Measurements from ENCODE around the gene UGP2. TPM values are rescaled to one million over a fixed set of nuclear protein-coding genes. Genes with fewer than 3 reads are reported as not detected.

UGP2 gene
- total RNA-seq, 4 donors from 2014 or later, result 60.1 to 84.9 (median 65.2) TPM

DNA sequence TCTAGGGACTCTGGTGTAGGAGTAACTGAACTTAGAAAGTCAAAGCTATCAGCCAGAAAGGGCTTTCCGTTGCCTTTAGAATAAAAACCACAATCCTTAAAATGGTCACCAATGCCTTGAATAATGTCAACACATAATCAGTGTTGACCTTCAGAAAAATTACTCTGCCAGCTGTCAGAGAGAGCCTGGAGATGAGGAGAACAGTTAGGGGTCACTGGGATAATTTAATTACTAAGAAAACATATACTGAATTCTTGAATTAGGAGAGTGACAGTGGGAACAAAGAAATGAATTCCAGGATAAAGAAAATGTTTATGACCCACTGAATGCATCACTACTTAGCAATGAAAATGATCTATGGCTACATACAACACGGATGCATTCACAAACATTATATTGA lies 23.4 kb upstream of the UGP2 start:
- H3K4me3 ChIP-seq, result no peak overlapping the region
- no peak for DNase-seq (ENCODE audit: low spot score in 2 of 2)
- TF ChIP-seq POLR2A (IDR thresholded peaks at IDR 0.05) (no peak), POLR2AphosphoS5 (IDR thresholded peaks at IDR 0.05) (no peak), EP300 (IDR thresholded peaks at IDR 0.05) (no peak)
- TF ChIP-seq, protein P1, sequence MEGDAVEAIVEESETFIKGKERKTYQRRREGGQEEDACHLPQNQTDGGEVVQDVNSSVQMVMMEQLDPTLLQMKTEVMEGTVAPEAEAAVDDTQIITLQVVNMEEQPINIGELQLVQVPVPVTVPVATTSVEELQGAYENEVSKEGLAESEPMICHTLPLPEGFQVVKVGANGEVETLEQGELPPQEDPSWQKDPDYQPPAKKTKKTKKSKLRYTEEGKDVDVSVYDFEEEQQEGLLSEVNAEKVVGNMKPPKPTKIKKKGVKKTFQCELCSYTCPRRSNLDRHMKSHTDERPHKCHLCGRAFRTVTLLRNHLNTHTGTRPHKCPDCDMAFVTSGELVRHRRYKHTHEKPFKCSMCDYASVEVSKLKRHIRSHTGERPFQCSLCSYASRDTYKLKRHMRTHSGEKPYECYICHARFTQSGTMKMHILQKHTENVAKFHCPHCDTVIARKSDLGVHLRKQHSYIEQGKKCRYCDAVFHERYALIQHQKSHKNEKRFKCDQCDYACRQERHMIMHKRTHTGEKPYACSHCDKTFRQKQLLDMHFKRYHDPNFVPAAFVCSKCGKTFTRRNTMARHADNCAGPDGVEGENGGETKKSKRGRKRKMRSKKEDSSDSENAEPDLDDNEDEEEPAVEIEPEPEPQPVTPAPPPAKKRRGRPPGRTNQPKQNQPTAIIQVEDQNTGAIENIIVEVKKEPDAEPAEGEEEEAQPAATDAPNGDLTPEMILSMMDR (IDR thresholded peaks at IDR 0.05), result no peak
- H3K36me3 ChIP-seq, result no peaks in the 10 kb centered on the region
- WGBS, result 88% methylated on average over 2 of the region's 2 CpGs
- H3K9me3 ChIP-seq, result no peaks in the 10 kb centered on the region
- no peaks in the 10 kb centered on the region for H3K27me3 ChIP-seq
- H3K4me1 ChIP-seq, result peaks cover 3% of the 10 kb centered on the region
- H3K27ac ChIP-seq, result no peak overlapping the region

DNA sequence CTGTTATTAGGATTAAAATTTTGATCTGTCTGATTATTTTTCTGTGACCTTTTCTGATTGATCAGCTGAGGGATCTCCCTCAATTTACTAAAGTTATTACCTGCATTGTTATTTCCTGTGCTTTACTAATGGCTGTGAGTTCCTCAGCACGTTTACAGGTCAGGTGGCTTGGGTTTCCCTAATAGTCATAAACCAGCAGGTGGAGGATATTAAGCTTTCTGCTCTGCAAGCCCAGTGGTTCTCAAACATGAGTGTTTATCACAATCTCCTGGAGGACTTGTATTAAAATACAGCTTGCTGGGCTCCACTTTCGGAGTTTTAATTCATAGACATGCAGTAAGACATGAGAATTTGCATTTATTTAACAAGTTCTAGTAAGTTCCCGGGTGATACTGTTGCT lies 22.4 kb upstream of the UGP2 start:
- DNase-seq (ENCODE audit: low spot score in 2 of 2), result no peak
- Histone ChIP-seq H3K27me3 (no peaks in the 10 kb centered on the region), H3K4me1 (peaks cover 3% of the 10 kb centered on the region), H3K9me3 (no peaks in the 10 kb centered on the region), H3K4me3 (no peak overlapping the region), H3K27ac (peak overlapping the region; percentile 18), H3K36me3 (no peaks in the 10 kb centered on the region)
- WGBS, result 78% methylated on average over 3 of the region's 3 CpGs
- TF ChIP-seq POLR2AphosphoS5 (IDR thresholded peaks at IDR 0.05), result no peak

DNA sequence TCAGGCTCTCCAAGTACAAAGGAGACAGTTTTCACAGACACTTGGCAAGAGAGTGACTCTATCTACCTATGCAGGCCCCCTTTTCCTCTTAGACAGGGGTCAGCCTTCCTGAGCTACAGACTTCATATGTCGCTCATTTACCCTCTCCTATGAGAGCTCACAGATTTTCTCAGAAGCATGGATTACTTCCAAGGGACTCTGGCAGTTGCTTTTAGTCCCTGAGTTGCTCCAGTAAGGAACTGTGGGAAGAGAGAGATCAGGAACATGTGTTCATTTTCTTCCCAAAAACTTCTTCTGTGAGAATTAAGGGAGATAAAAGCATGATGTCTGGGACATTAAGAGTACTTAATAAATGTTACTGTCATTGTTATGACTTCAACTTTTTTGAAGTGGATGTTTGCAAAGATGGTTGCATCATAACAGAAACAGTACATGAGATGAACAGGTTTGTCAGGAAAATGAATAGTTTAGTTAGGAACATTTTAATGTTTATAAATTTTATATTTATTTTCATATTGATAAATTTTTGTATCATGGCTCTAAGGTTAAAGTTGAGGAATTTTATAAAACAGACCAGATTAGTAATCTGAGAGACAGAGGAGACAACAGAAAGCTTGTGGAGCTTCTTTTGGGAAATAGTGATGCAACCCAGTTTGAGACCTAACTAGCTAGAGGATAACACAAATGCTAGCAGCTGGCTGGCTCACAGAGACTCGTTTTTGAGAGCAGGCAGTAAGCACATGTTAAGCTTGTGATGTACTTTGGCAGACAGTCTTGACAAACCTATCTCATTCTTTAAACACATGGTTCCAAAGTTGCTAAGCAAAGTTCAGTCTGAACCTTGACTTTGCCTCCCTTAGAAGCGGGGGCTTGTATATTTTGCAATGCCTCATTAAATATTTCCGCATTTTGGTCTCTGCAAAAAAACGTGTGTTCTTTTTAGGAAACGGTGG lies 21.7 kb upstream of the UGP2 start:
- H3K27ac ChIP-seq, result peak overlapping the region; percentile 18
- DNase-seq (ENCODE audit: low spot score in 2 of 2), result peak in 1 of 2 donors; percentile 74

DNA sequence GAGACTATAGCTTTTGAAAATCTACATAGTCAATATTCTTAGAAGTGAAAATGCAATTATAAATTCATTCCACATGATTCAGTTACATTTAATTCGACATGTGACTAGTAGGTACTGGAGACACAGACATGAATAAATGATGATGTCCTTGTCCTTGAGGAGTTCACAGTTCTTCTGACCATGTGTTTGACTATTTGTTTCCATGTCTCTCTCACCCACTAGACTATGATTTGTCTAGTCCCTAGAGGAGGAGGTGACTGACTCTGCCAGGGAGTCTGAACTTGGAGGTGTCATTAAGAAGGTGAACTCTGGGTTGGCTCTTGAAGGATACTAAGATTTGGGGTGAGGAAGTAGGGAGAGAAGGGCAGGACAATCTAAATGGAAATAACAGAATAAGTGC lies 20.7 kb upstream of the UGP2 start:
- TF ChIP-seq POLR2AphosphoS5 (IDR thresholded peaks at IDR 0.05) (no peak), POLR2A (IDR thresholded peaks at IDR 0.05) (no peak), EP300 (IDR thresholded peaks at IDR 0.05) (no peak)
- TF ChIP-seq, protein P1 (IDR thresholded peaks at IDR 0.05), result no peak
- H3K27ac ChIP-seq, result no peak overlapping the region
- H3K27me3 ChIP-seq, result no peaks in the 10 kb centered on the region
- no peak for DNase-seq (ENCODE audit: low spot score in 2 of 2)
- 78% methylated on average over 1 of the region's 1 CpG for WGBS
- no peaks in the 10 kb centered on the region for H3K36me3 ChIP-seq
- H3K4me1 ChIP-seq, result peaks cover 3% of the 10 kb centered on the region
- H3K4me3 ChIP-seq, result no peak overlapping the region
- H3K9me3 ChIP-seq, result no peaks in the 10 kb centered on the region

More for the DNA sequence above, 21.7 kb upstream of the UGP2 start:
- WGBS, result 50% methylated on average over 6 of the region's 6 CpGs
- TF ChIP-seq POLR2AphosphoS5 (IDR thresholded peaks at IDR 0.05) (peak in 1 of 3 donors; percentile 19), EP300 (IDR thresholded peaks at IDR 0.05) (no peak)
- no peaks in the 10 kb centered on the region for H3K36me3 ChIP-seq
- H3K4me1 ChIP-seq, result peaks cover 3% of the 10 kb centered on the region
- H3K4me3 ChIP-seq, result no peak overlapping the region
- no peaks in the 10 kb centered on the region for H3K27me3 ChIP-seq
- no peaks in the 10 kb centered on the region for H3K9me3 ChIP-seq

DNA sequence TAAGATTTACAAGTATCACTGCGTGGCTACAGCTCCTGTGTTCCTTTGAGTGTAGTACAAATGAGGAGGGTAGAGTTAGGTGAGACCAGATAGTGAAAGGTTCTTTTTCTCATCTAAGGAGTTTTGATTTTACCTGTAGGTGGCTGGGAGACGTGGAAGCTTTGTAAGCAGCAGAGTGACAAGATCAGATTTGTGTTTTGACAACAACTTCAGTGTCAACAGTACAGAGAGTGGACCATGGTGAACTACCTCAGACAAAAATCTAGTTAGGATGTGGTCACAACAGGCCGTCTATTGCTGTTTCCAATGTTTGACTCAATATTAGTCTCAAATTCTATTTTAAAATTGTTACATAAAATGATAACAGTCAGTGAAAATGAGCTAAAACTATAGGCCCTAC lies 20.3 kb upstream of the UGP2 start:
- H3K27ac ChIP-seq, result no peak overlapping the region
- peaks cover 3% of the 10 kb centered on the region for H3K4me1 ChIP-seq
- TF ChIP-seq POLR2A (IDR thresholded peaks at IDR 0.05) (no peak), POLR2AphosphoS5 (IDR thresholded peaks at IDR 0.05) (no peak)
- TF ChIP-seq, protein P1 (IDR thresholded peaks at IDR 0.05), result no peak
- no peak for DNase-seq (ENCODE audit: low spot score in 2 of 2)
- H3K4me3 ChIP-seq, result no peak overlapping the region
- H3K36me3 ChIP-seq, result no peaks in the 10 kb centered on the region
- WGBS, result 86% methylated on average over 3 of the region's 3 CpGs
- no peaks in the 10 kb centered on the region for H3K9me3 ChIP-seq
- H3K27me3 ChIP-seq, result no peaks in the 10 kb centered on the region

DNA sequence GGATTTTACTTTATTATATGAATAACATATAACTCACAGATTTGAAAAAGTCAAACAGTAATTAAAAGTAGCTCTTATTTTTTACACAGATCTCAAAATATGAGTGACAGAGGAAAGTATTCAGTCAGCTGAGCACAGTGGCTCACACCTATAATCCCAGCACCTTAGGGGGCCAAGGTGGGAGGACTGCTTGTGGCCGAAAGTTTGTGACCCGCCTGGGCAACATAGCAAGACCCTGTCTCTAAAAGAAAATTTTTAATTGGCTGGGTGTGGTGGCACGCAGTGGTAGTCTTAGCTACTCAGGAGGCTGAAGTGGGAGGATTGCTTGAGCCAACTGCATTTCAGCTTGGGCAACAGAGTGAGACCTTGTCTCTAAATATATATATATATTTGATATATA lies 19.2 kb upstream of the UGP2 start:
- Histone ChIP-seq H3K4me1 (peaks cover 3% of the 10 kb centered on the region), H3K27me3 (no peaks in the 10 kb centered on the region), H3K4me3 (no peak overlapping the region), H3K36me3 (no peaks in the 10 kb centered on the region), H3K9me3 (no peaks in the 10 kb centered on the region), H3K27ac (no peak overlapping the region)
- TF ChIP-seq POLR2A (IDR thresholded peaks at IDR 0.05), result no peak
- TF ChIP-seq POLR2AphosphoS5 (IDR thresholded peaks at IDR 0.05), result no peak
- TF ChIP-seq EP300 (IDR thresholded peaks at IDR 0.05), result no peak
- TF ChIP-seq, protein P1 (IDR thresholded peaks at IDR 0.05), result no peak
- 84% methylated on average over 3 of the region's 3 CpGs for WGBS
- DNase-seq (ENCODE audit: low spot score in 2 of 2), result no peak

All from suprapubic skin (tissue), 4 donors.